ENCODE data around the gene RAB6D. TPM values are rescaled to one million over a fixed set of nuclear protein-coding genes. Genes with fewer than 3 reads are reported as not detected.
"Not testable (repeated sequence)": the region's sequence is repeated elsewhere in the genome, so short reads cannot be mapped to it uniquely, and the experiment has no call there.

The RAB6D gene
- total RNA-seq, 2 experiments from 2014 or later = not detected

- H3K79me2 ChIP-seq (ENCODE audit: insufficient read depth, low read depth, low read length); H3K36me3 ChIP-seq (ENCODE audit: insufficient read depth, low read length); H2AFZ ChIP-seq (ENCODE audit: low read length); CTCF ChIA-PET (ENCODE audit: unreplicated experiment); H3K4me2 ChIP-seq (ENCODE audit: low read length); H3K27ac ChIP-seq (ENCODE audit: low read depth, low read length, poor library complexity, severe bottlenecking); H3K4me3 ChIP-seq (ENCODE audit: low read depth, low read length, poor library complexity, severe bottlenecking); H3K4me1 ChIP-seq (ENCODE audit: insufficient read depth, low read length, poor library complexity, severe bottlenecking); H4K20me1 ChIP-seq (ENCODE audit: insufficient read depth, low read length); H3K9me2 ChIP-seq (ENCODE audit: insufficient read depth, low read length); POLR2A ChIA-PET; BruUV-seq (replicated peaks); H3K9me3 ChIP-seq (ENCODE audit: low read length); intact Hi-C loops (cut with micrococcal nuclease; ENCODE audit: unreplicated experiment): not testable (repeated sequence)
- TF ChIP-seq, protein P1, sequence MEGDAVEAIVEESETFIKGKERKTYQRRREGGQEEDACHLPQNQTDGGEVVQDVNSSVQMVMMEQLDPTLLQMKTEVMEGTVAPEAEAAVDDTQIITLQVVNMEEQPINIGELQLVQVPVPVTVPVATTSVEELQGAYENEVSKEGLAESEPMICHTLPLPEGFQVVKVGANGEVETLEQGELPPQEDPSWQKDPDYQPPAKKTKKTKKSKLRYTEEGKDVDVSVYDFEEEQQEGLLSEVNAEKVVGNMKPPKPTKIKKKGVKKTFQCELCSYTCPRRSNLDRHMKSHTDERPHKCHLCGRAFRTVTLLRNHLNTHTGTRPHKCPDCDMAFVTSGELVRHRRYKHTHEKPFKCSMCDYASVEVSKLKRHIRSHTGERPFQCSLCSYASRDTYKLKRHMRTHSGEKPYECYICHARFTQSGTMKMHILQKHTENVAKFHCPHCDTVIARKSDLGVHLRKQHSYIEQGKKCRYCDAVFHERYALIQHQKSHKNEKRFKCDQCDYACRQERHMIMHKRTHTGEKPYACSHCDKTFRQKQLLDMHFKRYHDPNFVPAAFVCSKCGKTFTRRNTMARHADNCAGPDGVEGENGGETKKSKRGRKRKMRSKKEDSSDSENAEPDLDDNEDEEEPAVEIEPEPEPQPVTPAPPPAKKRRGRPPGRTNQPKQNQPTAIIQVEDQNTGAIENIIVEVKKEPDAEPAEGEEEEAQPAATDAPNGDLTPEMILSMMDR (conservative IDR thresholded peaks at IDR 0.05; ENCODE audit: low read length) = peak; percentile 36
- peak; percentile 9 for DNase-seq (ENCODE audit: low spot score)
Measured at GRCh38 chr2:131311001-131311400, 53.0 kb downstream of the RAB6D start.

Other genes starting within 250 kb of the RAB6D start
- 0.13 TPM in 1 of 2 replicates, not detected in the other for gene POTEE, start 154.6 kb downstream of the RAB6D start, total RNA-seq (2014; rRNA removed; shearing (Covaris generic))
- gene POTEE, start 154.6 kb downstream of the RAB6D start, total RNA-seq (2022) = 0.28 and 0.34 TPM in 2 replicates
- gene TUBA3D, start 112.0 kb upstream of the RAB6D start, total RNA-seq (2014; rRNA removed; shearing (Covaris generic)) = not detected in 2 replicates
- not detected in 2 replicates for gene TUBA3D, start 112.0 kb upstream of the RAB6D start, total RNA-seq (2022)
- gene MZT2A, start 128.2 kb upstream of the RAB6D start, total RNA-seq (2014; rRNA removed; shearing (Covaris generic)) = 398 and 443 TPM in 2 replicates
- gene MZT2A, start 128.2 kb upstream of the RAB6D start, total RNA-seq (2022) = 305 and 332 TPM in 2 replicates
- 57.4 and 60.7 TPM in 2 replicates for gene CCDC74A, start 163.7 kb upstream of the RAB6D start, total RNA-seq (2014; rRNA removed; shearing (Covaris generic))
- 27.1 and 40.2 TPM in 2 replicates for gene CCDC74A, start 163.7 kb upstream of the RAB6D start, total RNA-seq (2022)

Measured in OCI-LY7 (cell line).